Measurements from ENCODE around the gene KRT222.

KRT222 gene

GRCh38 chr17:40664582-40665333 lies at the start of gene KRT222:
KRT222 (minus strand) TSS chr17:40665177; CDS start chr17:40665099, 78 bp downstream.
- no peak for TF ChIP-seq CTCF (IDR thresholded peaks at IDR 0.05; ENCODE audit: insufficient read depth, low read depth, low read length, missing control alignments)
- no peak for DNase-seq (ENCODE audit: low read depth)
- peak within 1 kb of the TSS; percentile 25 for H3K4me3 ChIP-seq (ENCODE audit: low read length)

GRCh38 chr17:40714473-40714872 lies 49.5 kb upstream of the KRT222 start:
- TF ChIP-seq CTCF (IDR thresholded peaks at IDR 0.05; ENCODE audit: insufficient read depth, low read depth, low read length, missing control alignments): no peak
- DNase-seq (ENCODE audit: low read depth): no peak
- no peak overlapping the region for H3K4me3 ChIP-seq (ENCODE audit: low read length)

GRCh38 chr17:40707745-40708144 lies 42.8 kb upstream of the KRT222 start:
- H3K4me3 ChIP-seq (ENCODE audit: low read length): no peak overlapping the region
- DNase-seq (ENCODE audit: low read depth): peak; percentile 56
- TF ChIP-seq CTCF (IDR thresholded peaks at IDR 0.05; ENCODE audit: insufficient read depth, low read depth, low read length, missing control alignments): no peak

- no peak for TF ChIP-seq CTCF (IDR thresholded peaks at IDR 0.05; ENCODE audit: insufficient read depth, low read depth, low read length, missing control alignments)
- peak; percentile 45 for DNase-seq (ENCODE audit: low read depth)
- no peak overlapping the region for H3K4me3 ChIP-seq (ENCODE audit: low read length)
These were observed 40.6 kb upstream of the KRT222 start for GRCh38 chr17:40705584-40705983.

GRCh38 chr17:40703652-40704051 lies 38.7 kb upstream of the KRT222 start, which contains the start of gene KRT24:
KRT24 (minus strand) TSS chr17:40703752; CDS start chr17:40703693, 59 bp downstream.
- H3K4me3 ChIP-seq (ENCODE audit: low read length): no peak within 1 kb of the TSS
- no peak for TF ChIP-seq CTCF (IDR thresholded peaks at IDR 0.05; ENCODE audit: insufficient read depth, low read depth, low read length, missing control alignments)
- DNase-seq (ENCODE audit: low read depth): peak; percentile 41

GRCh38 chr17:40702271-40702670 lies 37.3 kb upstream of the KRT222 start:
- DNase-seq (ENCODE audit: low read depth): no peak
- no peak overlapping the region for H3K4me3 ChIP-seq (ENCODE audit: low read length)
- no peak for TF ChIP-seq CTCF (IDR thresholded peaks at IDR 0.05; ENCODE audit: insufficient read depth, low read depth, low read length, missing control alignments)

- no peak for TF ChIP-seq CTCF (IDR thresholded peaks at IDR 0.05; ENCODE audit: insufficient read depth, low read depth, low read length, missing control alignments)
- DNase-seq (ENCODE audit: low read depth): no peak
- H3K4me3 ChIP-seq (ENCODE audit: low read length): no peak overlapping the region
These were observed 34.9 kb upstream of the KRT222 start for GRCh38 chr17:40699853-40700252.
